Measurements from ENCODE around the gene EIF4ENIF1.

GRCh38 chr22:31530823-31531195 lies 41.2 kb upstream of the EIF4ENIF1 start:
- TF ChIP-seq CTCF (IDR thresholded peaks at IDR 0.05) (no peak), EP300 (IDR thresholded peaks at IDR 0.05) (no peak)

Measured in upper lobe of left lung (tissue), 4 donors.